Measurements from ENCODE around the gene C1GALT1. TPM values are rescaled to one million over a fixed set of nuclear protein-coding genes. Genes with fewer than 3 reads are reported as not detected.
A peak's percentile ranks its signal among the peaks of the same experiment; 100 is the strongest.

Gene C1GALT1
- total and polyA plus RNA-seq, 9 of the 15 experiments (the other 6 are each of a cell fraction or from before 2014, with no cell fraction given), result 5.0 to 33.2 (median 24.1) TPM

GRCh38 chr7:7182156-7183060, at the start of gene C1GALT1 (continued):
- TF ChIP-seq CEBPG (CRISPR knock-in tag; IDR thresholded peaks at IDR 0.05) (peak; percentile 93), CEBPG (tag; conservative IDR thresholded peaks at IDR 0.05 in 1 of 2, IDR thresholded peaks at IDR 0.05 in 1 of 2) (peak; percentile 89 to 90), JUN (IDR thresholded peaks at IDR 0.05; ENCODE audit: borderline replicate concordance, low read depth, low read length) (peak; percentile 21; the same call in 1 of the 2 replicates), JUN (CRISPR knock-in tag; IDR thresholded peaks at IDR 0.05; ENCODE audit: borderline replicate concordance) (peak; percentile 44; the same call in 1 of the 2 replicates), HNRNPLL (IDR thresholded peaks at IDR 0.05; ENCODE audit: low read depth, low read length, poor library complexity, severe bottlenecking) (peak; percentile 90), JUND (IDR thresholded peaks at IDR 0.05; ENCODE audit: borderline replicate concordance, low read depth, low read length) (peak; percentile 25; the same call in 1 of the 2 replicates), JUND (tag; IDR thresholded peaks at IDR 0.05; ENCODE audit: borderline replicate concordance, low read depth, low read length) (no peak), ZNF586 (CRISPR knock-in tag; conservative IDR thresholded peaks at IDR 0.05) (no peak), KHSRP (IDR thresholded peaks at IDR 0.05) (no peak), MEF2D (tag; conservative IDR thresholded peaks at IDR 0.05; ENCODE audit: low read depth) (0 out of 2 replicates have a peak, but pooled peaks have one; percentile 21), RBBP5 (IDR thresholded peaks at IDR 0.05; ENCODE audit: borderline replicate concordance, insufficient read depth, low read length, poor library complexity, severe bottlenecking) (peak; percentile 75), ASH1L (IDR thresholded peaks at IDR 0.05; ENCODE audit: borderline replicate concordance, low read depth, partially characterized antibody) (peak; percentile 6), FOS (IDR thresholded peaks at IDR 0.05; ENCODE audit: extremely low read depth, insufficient read length) (no peak), RBM25 (IDR thresholded peaks at IDR 0.05; ENCODE audit: low read depth, low read length, severe bottlenecking) (peak; percentile 45), SRSF7 (optimal IDR thresholded peaks at IDR 0.05; ENCODE audit: low read depth, low read length) (no peak), HMG20A (CRISPR knock-in tag; conservative IDR thresholded peaks at IDR 0.05) (no peak), GATA2 (CRISPR knock-in tag; IDR thresholded peaks at IDR 0.05) (no peak), PHB (CRISPR knock-in tag; IDR thresholded peaks at IDR 0.05) (0 out of 2 replicates have a peak, but pooled peaks have one; percentile 50), CHD2 (IDR thresholded peaks at IDR 0.05; ENCODE audit: low read depth, low read length) (no peak; the same call in 1 of the 2 replicates), ZNF24 (IDR thresholded peaks at IDR 0.05) (0 out of 2 replicates have a peak, but pooled peaks have one; percentile 15), ETV1 (tag; conservative IDR thresholded peaks at IDR 0.05; ENCODE audit: low read depth) (0 out of 2 replicates have a peak, but pooled peaks have one; percentile 9), KDM5B (IDR thresholded peaks at IDR 0.05; ENCODE audit: insufficient replicate concordance, low read depth, low read length) (peak; percentile 80)
- TF ChIP-seq, protein P1, sequence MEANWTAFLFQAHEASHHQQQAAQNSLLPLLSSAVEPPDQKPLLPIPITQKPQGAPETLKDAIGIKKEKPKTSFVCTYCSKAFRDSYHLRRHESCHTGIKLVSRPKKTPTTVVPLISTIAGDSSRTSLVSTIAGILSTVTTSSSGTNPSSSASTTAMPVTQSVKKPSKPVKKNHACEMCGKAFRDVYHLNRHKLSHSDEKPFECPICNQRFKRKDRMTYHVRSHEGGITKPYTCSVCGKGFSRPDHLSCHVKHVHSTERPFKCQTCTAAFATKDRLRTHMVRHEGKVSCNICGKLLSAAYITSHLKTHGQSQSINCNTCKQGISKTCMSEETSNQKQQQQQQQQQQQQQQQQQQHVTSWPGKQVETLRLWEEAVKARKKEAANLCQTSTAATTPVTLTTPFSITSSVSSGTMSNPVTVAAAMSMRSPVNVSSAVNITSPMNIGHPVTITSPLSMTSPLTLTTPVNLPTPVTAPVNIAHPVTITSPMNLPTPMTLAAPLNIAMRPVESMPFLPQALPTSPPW (CRISPR knock-in tag; IDR thresholded peaks at IDR 0.05), result peak; percentile 92
- TF ChIP-seq, protein P2, sequence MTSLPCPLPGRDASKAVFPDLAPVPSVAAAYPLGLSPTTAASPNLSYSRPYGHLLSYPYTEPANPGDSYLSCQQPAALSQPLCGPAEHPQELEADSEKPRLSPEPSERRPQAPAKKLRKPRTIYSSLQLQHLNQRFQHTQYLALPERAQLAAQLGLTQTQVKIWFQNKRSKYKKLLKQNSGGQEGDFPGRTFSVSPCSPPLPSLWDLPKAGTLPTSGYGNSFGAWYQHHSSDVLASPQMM (CRISPR knock-in tag; IDR thresholded peaks at IDR 0.05), result no peak
- TF ChIP-seq, protein P3, sequence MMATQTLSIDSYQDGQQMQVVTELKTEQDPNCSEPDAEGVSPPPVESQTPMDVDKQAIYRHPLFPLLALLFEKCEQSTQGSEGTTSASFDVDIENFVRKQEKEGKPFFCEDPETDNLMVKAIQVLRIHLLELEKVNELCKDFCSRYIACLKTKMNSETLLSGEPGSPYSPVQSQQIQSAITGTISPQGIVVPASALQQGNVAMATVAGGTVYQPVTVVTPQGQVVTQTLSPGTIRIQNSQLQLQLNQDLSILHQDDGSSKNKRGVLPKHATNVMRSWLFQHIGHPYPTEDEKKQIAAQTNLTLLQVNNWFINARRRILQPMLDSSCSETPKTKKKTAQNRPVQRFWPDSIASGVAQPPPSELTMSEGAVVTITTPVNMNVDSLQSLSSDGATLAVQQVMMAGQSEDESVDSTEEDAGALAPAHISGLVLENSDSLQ (IDR thresholded peaks at IDR 0.05), result peak; percentile 39; the same call in 1 of the 2 replicates

Data from K562 (cell line).